GM21515 (cell line): ENCODE measurements around the gene RASL11A.
"Not testable (repeated sequence)": the region's sequence is repeated elsewhere in the genome, so short reads cannot be mapped to it uniquely, and the experiment has no call there.

Source experiments
- ATAC-seq: cut with Tn5 transposase; IDR thresholded peaks from one replicate; pipeline ENCODE4 v1.9.1; 2021; ENCODE audit not compliant: unreplicated experiment

Gene RASL11A

GRCh38 chr13:27270594-27271520, at the start of gene RASL11A:
Gene RASL11A (plus strand): TSS chr13:27270830. CDS start chr13:27270945, 115 bp downstream.
- ATAC-seq: peak; percentile 77

GRCh38 chr13:27222100-27222499, 48.5 kb upstream of the RASL11A start:
- ATAC-seq: not testable (repeated sequence)

- no peak for ATAC-seq
Measured at GRCh38 chr13:27226991-27227390, 43.6 kb upstream of the RASL11A start.

- no peak for ATAC-seq
Measured at GRCh38 chr13:27228131-27228530, 42.5 kb upstream of the RASL11A start.

- no peak for ATAC-seq
Measured at GRCh38 chr13:27229642-27230041, 41.0 kb upstream of the RASL11A start.

- ATAC-seq: no peak
Measured at GRCh38 chr13:27233964-27234363, 36.7 kb upstream of the RASL11A start.

- no peak for ATAC-seq
Measured at GRCh38 chr13:27236478-27236877, 34.2 kb upstream of the RASL11A start.

GRCh38 chr13:27242702-27243101, 27.9 kb upstream of the RASL11A start:
- no peak for ATAC-seq

- ATAC-seq: no peak
Measured at GRCh38 chr13:27245610-27246009, 25.0 kb upstream of the RASL11A start.

GRCh38 chr13:27250833-27251165, 19.8 kb upstream of the RASL11A start:
- ATAC-seq: peak; percentile 16

GRCh38 chr13:27251166-27252091, 19.2 kb upstream of the RASL11A start, which contains the start of gene RPL21:
Gene RPL21 (plus strand): TSS chr13:27251558. CDS start chr13:27253777, 2,219 bp downstream.
- peak; percentile 95 for ATAC-seq

- no peak for ATAC-seq
Measured at GRCh38 chr13:27252467-27252866, 18.2 kb upstream of the RASL11A start.

GRCh38 chr13:27257233-27257568, 13.4 kb upstream of the RASL11A start:
- ATAC-seq: no peak

- no peak for ATAC-seq
Measured at GRCh38 chr13:27257648-27258253, 12.9 kb upstream of the RASL11A start.

- no peak for ATAC-seq
Measured at GRCh38 chr13:27258637-27259386, 11.8 kb upstream of the RASL11A start.

- ATAC-seq: peak; percentile 61
Measured at GRCh38 chr13:27259831-27260230, 10.8 kb upstream of the RASL11A start.

- no peak for ATAC-seq
Measured at GRCh38 chr13:27261396-27261795, 9.2 kb upstream of the RASL11A start.

GRCh38 chr13:27263438-27263837, 7.2 kb upstream of the RASL11A start:
- no peak for ATAC-seq

GRCh38 chr13:27264181-27264580, 6.4 kb upstream of the RASL11A start:
- no peak for ATAC-seq

- no peak for ATAC-seq
Measured at GRCh38 chr13:27264648-27265047, 6.0 kb upstream of the RASL11A start.

GRCh38 chr13:27266917-27267316, 3.7 kb upstream of the RASL11A start:
- no peak for ATAC-seq
